Cerebellar cortex (tissue), 1 donor: ENCODE data around the gene ZC3HAV1.
"Not testable (repeated sequence)": the region's sequence is repeated elsewhere in the genome, so short reads cannot be mapped to it uniquely, and the experiment has no call there.

Experiments used
- DNase-seq: peaks from one replicate; pipeline ENCODE4 v3.0.0-alpha.2; 2015; ENCODE audit warnings: low spot score

The ZC3HAV1 gene

GRCh38 chr7:139112316-139112715 is 2.8 kb upstream of the ZC3HAV1 start:
- no peak for DNase-seq

DNA sequence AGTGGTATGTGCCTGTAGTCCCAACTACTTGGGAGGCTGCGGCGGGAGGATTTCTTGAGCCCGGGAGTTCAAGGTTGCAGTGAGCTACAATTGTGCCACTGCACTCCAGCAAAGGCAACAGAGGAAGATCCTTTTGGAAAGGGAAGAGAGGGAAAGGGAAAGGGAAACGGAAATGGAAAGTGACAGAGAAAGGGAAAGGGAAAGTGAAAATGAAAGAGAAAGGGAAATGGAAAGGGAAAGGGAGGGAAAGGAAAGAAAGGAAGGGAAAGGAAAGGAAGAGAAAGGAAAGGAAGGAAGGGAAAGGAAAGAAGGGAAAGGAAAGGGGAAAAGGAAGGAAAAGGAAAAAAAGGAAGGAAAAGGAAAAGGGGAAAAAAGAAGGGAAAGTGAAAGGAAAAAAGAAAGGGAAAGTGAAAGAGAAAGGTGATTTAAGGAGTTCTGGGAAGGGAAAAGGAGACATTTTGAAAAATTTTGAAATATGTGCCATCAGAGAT is 2.3 kb upstream of the ZC3HAV1 start:
- no peak for DNase-seq

GRCh38 chr7:139111147-139111546 is 1.6 kb upstream of the ZC3HAV1 start:
- DNase-seq, result no peak

- no peak for DNase-seq
These were observed 477 bp upstream of the ZC3HAV1 start for GRCh38 chr7:139109983-139110411.

DNA sequence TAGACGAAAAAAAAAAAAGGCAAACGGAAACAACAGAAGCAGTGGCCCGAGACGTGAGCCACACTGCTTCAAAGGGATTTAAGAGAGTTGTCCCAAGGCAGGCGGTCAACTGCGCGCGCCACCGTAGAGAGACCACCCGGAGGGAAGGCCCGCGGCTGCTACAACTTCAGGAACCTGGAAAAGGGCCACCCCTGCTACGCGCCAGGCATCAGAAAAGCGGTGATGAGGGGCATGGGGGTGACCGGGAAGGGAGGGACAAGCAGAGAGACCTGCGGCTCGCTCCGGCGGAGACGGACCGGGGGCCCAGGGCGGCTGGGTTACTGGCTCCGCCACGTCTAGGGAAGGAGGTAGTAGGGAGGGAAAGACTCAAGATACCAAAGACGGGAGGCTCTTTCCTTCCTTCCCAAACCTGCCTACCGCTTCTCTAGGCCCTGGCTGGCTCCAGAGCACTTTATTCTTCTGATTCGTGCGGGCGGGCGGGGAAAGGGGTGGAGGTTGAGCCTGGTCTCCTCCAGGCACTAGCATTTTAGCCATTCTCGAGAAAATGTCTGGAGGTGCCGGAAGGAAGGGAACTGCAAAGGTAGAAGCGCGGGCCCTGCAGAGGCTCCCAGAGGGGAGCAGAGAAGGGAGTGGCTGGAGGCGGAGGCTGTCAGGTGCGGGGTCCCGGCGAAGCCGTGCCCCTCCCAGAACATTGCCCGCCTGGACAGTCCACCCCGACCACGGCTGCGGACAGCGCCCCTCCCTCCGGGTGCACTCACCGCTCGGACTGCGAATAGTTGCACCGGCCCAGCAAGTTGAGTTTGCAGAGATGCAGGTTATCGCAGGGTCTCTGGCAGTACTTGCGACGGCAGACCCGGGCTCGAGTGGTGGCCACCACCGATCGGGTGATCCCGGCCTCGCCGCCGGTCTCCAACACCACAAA is 993 bp downstream of the ZC3HAV1 start:
- peak; percentile 11 for DNase-seq

GRCh38 chr7:139106959-139107358 is 2.6 kb downstream of the ZC3HAV1 start:
- DNase-seq, result no peak

- not testable (repeated sequence) for DNase-seq
These were observed 3.3 kb downstream of the ZC3HAV1 start for GRCh38 chr7:139106227-139106626.

- no peak for DNase-seq
These were observed 4.0 kb downstream of the ZC3HAV1 start for GRCh38 chr7:139105484-139105883.

DNA sequence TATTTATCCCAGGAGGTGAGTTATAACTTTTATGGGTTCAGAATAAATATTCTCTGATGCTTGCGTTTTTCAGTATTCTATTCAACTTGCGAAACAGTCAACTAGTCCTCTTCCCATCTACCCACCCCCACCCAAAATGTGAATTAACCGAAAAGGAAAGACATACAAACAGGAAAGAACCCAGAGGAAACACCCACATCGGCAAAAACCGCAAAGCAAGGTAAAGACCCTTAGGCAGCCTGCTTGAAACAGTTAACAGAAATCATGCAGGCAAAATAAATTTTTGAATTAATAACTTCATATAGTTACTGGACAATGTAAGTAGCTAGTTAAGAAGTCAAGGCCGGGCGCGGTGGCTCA is 5.4 kb downstream of the ZC3HAV1 start:
- DNase-seq, result no peak

- no peak for DNase-seq
These were observed 6.3 kb downstream of the ZC3HAV1 start for GRCh38 chr7:139103057-139103815.

DNA sequence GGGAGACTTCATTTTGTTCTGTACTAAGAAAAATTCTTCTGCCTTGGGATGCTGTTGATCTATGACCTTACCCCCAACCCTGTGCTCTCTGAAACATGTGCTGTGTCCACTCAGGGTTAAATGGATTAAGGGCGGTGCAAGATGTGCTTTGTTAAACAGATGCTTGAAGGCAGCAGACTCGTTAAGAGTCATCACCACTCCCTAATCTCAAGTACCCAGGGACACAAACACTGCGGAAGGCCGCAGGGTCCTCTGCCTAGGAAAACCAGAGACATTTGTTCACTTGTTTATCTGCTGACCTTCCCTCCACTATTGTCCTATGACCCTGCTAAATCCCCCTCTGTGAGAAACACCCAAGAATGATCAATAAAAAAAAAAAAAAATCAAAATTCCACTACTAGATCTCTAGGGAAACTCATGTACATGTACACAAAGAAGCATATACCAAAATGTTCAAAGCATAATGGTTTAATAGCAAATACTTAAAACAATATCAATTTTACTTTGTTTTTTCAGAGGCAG is 7.8 kb downstream of the ZC3HAV1 start:
- DNase-seq, result not testable (repeated sequence)

GRCh38 chr7:139099172-139099947 is 10.2 kb downstream of the ZC3HAV1 start:
- no peak for DNase-seq

DNA sequence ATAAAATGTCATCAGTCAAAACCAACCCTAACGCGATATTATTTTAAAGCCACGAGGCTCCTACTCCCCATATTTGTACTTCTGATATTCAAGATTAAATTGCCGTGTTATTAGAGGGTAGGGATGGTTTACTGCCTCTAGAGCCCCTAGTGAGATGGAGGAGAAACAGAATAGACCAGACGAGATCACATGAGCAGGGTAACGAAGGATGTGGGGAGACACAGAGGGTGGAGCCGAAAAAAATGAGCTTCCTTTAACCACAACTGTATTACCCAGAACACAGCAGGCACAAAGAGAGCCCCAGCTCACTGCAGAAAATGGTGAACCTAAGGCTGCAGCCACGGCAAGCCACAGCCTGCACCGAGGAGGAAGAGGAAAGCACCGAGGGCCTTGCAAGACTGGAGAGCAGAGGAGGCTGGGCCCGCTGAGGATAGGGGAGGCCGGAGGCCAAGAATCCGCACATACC is 14.3 kb downstream of the ZC3HAV1 start:
- DNase-seq, result no peak

GRCh38 chr7:139094596-139094995 is 14.9 kb downstream of the ZC3HAV1 start:
- no peak for DNase-seq

GRCh38 chr7:139094030-139094429 is 15.5 kb downstream of the ZC3HAV1 start:
- DNase-seq, result no peak

- DNase-seq, result not testable (repeated sequence)
These were observed 16.0 kb downstream of the ZC3HAV1 start for GRCh38 chr7:139093512-139093911.

GRCh38 chr7:139092090-139092796 is 17.3 kb downstream of the ZC3HAV1 start:
- DNase-seq, result no peak

DNA sequence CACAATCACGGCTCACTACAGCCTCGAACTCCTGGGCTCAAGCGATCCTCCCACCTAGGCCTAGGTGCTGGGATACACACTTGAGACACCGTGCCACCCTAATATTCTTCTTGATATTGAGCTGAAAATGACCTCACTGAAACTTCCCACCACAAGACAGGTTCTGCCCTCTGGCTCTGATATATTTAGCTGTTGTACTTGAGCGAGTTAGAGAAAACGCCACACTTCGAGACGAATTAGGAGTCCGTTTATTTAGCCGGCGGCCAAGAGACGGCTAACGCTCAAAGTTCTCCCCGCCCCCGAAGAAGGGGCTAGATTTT is 17.9 kb downstream of the ZC3HAV1 start:
- DNase-seq, result no peak

GRCh38 chr7:139089118-139089517 is 20.4 kb downstream of the ZC3HAV1 start:
- DNase-seq, result no peak

DNA sequence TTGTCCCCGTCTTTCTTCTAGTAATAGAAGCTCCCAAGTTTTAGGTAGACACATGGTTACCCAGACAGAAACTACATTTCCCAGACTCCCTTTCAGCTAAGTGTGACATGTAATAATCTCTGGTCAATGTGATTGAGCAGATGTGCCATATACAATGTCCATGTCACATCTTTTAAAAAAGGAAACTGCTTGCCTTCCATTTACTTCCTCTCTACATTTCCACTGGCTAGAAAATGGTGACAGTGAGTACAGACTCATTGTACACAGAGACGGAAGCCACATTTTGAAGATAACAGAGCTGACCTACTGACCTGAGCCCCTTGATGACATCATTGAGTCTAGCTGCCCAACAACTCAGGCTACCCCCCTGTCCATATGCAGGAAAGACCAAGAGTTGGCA is 21.3 kb downstream of the ZC3HAV1 start:
- DNase-seq, result no peak

DNA sequence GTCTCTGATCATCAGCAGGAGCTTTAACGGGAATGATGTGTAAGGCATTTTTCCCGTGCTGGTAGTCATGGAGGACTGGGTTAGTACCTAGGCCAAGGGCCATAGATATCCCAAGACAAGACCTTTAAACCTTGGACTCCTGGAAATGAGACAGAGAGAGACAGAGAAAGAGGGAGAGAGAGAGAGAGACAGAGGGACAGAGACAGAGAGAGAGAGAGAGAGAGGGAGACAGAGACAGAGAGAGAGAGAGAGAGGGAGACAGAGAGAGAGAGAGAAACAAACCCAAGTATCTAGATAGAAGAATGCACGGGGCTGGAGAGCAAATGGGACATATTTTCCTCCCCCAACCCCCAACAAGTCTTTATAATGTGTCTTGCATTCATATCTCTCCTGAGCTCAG is 22.3 kb downstream of the ZC3HAV1 start:
- DNase-seq, result no peak
